ENCODE data around the gene RAP1A.
"Not testable (repeated sequence)": the region's sequence is repeated elsewhere in the genome, so short reads cannot be mapped to it uniquely, and the experiment has no call there.

Gene RAP1A

DNA sequence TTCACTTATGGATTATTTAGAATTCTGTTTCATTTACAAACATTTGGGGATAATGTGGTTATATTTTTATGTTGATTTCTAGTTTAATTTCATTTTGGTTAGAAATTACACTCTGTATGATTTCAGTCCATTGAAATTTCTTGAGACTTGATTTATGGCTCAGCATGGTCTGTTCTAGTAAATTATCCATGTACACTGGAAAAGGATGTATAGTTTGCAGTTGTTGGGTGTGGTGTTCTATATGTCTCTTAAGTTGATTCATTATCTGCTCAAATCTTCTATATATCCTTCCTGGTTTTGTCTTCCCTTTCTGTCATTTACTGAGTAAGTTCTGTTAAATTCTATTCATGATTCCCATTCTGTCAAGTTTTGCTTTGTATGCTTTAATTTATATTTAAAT lies 52.3 kb downstream of the RAP1A start:
- DNase-seq: no peak

DNA sequence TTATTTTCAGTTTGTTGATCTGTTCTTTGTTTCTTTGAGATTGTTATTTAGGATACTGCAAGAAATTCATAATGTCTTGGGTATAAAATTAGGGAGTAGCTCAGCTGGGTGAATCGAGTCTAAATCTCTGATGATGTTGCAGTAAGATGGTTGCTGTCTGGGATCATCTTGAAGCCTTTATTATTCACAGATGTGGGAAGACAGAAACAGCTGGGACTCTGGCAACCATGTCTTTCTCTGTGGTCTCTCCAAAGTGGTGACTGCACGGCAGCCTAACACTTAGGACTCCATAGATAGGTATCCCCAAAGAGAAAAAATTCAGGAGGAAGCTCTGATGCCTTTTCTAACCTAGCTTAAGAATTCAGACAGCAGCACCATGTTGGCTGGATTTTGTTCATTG lies 52.7 kb downstream of the RAP1A start:
- no peak for DNase-seq

DNA sequence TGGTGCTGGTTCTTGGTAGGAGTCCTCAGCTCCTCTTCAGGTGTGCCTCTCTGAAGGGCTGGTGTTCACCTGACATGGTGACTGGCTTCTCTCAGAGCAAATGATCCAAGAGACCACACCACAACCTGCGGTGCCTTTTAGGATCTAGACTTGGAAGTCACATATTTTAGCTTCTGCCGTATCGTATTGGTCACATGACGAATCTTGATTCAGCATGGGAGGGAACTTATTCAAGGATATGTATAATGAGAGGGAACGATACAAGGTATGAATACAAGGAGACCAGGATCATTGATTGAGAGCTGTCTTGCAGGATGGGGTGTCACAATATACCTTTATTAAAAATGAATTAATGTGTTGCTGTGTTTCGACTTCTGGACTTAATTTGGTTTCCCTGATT lies 58.0 kb downstream of the RAP1A start:
- DNase-seq: no peak

DNA sequence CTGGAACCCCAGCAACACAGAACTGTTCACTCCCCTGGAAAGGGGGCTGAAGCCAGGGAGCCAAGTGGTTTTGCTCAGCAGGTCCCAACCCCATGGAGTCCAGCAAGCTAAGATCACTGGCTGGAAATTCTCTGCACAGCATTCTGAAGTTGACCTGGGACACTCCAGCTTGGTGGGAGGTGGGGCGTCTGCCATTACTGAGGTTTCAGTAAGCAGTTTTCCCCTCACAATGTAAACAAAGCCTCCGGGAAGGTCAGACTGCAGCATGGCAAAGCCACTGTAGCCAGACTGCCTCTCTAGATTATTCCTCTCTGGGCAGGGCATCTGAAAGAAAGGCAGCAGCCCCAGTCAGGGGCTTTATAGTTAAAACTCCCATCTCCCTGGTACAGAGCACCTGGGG lies 60.0 kb downstream of the RAP1A start:
- no peak for DNase-seq

DNA sequence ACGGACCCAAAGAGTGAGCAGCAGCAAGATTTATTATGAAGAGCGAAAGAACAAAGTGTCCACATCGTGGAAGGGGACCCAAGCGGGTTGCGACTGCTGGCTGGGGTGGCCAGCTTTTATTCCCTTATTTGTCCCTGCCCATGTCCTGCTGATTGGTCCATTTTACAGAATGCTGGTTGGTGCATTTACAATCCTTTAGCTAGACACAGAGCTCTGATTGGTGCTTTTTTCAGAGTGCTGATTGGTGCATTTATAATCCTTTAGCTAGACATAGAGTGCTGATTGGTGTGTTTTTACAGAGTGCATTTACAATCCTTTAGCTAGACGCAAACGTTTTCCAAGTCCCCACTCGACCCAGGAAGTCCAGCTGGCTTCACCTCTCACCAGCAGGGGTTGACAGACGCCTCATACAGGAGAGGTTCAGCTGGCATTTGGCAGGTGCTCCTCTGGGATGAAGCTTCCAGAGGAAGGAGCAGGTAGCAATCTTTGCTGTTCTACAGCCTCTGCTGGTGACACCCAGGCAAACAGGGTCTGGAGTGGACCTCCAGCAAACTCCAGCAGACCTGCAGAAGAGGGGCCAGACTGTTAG lies 60.7 kb downstream of the RAP1A start:
- DNase-seq: not testable (repeated sequence)

DNA sequence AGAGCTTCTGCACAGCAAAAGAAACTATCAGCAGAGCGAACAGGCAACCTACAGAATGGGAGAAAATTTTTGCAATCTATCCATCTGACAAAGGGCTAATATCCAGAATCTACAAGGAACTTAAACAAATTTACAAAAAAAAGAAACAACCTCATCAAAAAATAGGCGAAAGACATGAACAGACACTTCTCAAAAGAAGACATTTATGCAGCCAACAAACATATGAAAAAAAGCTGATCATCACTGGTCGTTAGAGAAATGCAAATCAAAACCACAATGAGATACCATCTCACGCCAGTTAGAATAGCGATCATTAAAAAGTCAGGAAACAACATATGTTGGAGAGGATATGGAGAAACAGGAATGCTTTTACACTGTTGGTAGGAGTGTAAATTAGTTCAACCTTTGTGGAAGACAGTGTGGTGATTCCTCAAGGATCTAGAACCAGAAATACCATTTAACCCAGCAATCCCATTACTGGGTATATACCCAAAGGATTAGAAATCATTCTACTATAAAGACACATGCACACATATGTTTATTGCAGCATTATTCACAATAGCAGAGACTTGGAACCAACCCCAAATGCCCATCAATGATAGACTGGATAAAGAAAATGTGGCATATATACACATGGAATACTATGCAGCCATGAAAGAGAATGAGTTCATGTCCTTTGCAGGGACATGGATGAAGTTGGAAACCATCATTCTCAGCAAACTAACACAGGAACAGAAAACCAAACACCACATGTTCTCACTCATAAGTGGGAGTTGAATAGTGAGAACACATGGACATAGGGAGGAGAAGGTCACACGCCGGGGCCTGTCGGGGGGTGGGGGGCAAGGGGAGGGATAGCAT lies 65.9 kb downstream of the RAP1A start:
- not testable (repeated sequence) for DNase-seq

- no peak for DNase-seq
These were observed 70.7 kb downstream of the RAP1A start for GRCh38 chr1:111690306-111690617.

- no peak for DNase-seq
These were observed 72.3 kb downstream of the RAP1A start for GRCh38 chr1:111691886-111692285.

DNA sequence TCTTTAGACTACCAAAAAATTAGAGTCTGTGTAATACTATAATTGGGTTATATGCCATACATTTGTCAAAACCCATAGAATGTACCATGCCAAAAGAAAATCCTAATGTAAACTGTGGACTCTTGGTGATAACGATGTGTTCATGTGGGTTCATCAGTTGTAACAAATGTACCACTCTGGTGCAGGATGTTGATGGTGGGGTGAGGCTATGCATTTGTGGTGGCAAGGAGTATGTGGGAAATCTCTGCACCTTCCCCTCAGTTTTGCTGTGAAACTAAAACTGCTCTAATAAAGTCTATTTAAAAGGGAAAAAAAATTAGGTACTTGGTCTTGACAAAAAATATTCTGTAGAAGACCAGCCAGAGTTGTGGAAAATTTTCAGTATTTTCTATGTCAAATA lies 76.2 kb downstream of the RAP1A start:
- DNase-seq: no peak

DNA sequence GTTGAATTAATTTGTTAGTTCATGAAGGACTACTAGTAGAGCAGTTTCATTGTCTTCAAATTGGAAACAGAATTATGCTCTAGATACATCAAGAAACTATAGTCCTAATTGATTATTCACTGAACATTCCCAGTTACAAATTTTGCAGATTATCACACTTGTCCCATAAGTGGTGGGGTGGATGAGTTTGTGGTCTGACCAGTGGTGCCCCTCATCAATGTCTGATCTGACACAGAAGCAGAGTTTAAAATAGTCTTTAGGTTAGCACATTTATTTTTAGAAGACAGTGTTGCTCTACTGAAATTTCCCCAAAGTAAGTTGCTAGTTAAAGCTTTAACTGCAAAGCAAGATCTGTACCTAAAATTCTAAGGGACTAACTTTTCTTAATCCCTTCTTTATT lies 76.7 kb downstream of the RAP1A start:
- DNase-seq: no peak

- DNase-seq: no peak
These were observed 79.7 kb downstream of the RAP1A start for GRCh38 chr1:111699268-111699667.

DNA sequence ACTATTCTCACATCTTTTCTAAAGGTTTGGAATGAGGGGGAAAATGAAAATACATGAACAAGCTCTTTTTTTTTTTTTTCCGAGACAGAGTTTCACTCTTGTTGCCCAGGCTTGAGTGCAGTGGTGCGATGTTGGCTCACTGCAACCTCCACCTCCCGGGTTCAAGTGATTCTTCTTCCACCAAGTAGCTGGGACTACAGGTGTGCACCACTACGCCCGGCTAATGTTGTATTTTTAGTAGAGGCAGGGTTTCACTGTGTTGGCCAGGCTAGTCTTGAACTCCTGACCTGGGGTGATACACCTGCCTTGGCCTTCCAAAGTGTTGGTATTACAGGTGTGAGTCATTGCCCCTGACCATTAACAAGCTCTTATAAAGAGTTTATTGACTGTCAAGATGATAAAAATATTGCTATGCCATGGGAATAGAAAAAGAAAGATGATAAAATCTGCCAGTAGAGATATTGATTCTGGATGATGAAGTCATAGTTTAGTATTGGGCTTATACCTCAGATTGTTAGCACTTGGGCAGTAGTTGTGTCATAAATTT lies 83.0 kb downstream of the RAP1A start:
- no peak for DNase-seq

GRCh38 chr1:111704240-111704639 lies 84.7 kb downstream of the RAP1A start:
- no peak for DNase-seq

- DNase-seq: no peak
These were observed 85.2 kb downstream of the RAP1A start for GRCh38 chr1:111704776-111705175.

- DNase-seq: no peak
These were observed 86.3 kb downstream of the RAP1A start for GRCh38 chr1:111705841-111706240.

DNA sequence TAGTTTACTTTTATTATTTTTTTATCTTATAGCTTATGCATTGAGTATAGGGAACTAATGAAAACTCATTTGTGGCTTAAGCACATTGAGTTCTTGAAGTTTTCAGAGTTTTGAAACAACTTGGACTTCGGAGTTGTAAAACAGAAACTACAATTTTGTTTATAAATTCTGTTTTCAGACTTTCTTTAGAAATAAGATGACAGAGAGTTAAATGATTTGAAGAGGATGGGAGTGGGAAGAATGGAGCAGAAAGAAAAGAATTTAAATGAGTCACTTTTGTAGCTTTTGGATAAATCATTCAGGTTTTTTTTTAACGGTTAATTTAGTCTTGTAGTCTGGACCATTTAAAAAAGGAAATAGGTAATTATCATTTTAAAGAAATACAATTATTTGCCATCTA lies 87.3 kb downstream of the RAP1A start:
- DNase-seq: no peak

DNA sequence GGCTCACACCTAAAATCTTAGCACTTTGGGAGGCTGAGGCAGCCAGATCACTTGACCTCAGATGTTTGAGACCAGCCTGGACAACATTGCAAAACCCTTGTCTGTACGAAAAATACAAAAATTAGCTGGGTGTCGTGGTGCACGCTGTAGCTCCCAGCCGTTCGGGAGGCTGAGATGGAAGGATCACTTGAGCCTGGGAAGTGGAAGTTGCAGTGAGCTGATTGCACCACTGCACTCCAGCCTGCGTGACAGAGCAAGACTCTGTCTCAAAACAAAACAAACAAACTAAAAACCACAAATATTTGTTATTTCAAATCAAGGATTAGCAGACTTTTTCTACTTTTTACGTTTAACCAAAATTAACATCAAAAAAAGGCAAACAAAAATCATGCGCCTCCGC lies 88.3 kb downstream of the RAP1A start:
- DNase-seq: no peak

- DNase-seq: no peak
These were observed 90.4 kb downstream of the RAP1A start for GRCh38 chr1:111709986-111710385.

DNA sequence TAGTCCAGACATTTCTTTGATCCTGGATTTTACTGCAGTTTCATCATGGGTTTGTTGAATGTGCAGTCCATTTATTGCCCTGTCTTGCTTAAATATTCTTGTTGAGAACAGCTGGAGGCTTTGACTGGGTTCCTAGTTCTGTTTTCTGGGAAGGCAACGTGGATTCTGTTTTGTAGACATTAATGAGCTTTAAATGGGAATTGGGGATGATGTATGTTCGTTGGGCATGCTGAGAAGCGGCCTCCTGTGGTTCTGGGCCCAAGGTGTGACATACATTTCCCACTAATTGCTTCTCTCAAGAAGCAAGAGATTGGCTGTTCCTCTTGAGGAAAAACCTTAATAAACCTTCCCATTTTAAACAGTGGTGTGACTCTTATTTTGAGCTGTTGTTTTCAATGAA lies 96.7 kb downstream of the RAP1A start:
- no peak for DNase-seq

DNA sequence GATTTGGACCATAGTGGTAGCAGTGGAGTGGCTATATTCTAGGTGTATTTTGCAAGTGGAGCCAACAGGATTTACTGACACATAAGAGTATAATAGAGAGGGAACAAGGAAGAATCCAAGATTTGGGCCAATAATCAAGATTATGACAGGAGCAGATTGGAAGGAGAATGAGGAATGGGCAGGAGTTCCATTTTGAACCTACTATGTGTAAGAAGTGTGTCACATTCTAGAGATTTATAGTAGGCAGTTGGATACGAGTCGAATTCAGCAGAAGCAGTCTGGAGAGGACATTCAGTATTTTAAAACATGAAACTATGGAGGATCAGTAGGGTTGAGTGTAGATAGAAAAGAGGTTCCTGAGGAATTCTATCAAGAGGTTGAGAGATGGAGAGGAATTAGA lies 97.9 kb downstream of the RAP1A start:
- DNase-seq: no peak

DNA sequence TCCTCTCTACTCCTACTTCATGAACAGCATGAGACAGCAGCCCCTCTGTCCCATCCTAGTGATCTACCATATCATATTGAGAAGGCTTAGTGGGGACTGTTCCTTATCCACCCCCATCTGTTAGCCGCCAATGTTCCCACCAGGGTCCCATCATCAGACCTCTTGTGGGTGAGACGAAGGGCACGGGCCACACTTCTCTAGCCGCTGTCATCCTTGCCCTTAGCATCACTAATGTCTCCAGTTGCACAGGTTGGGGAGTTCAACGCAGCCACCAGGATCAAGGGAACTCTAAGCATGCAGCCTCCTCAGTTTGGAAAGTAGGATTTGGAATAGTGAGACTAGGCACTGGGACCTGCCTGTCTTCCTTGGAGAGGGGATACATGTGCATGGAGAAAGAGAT lies 99.5 kb downstream of the RAP1A start:
- DNase-seq: no peak

- DNase-seq: no peak
These were observed 100.1 kb downstream of the RAP1A start for GRCh38 chr1:111719674-111720132.

DNA sequence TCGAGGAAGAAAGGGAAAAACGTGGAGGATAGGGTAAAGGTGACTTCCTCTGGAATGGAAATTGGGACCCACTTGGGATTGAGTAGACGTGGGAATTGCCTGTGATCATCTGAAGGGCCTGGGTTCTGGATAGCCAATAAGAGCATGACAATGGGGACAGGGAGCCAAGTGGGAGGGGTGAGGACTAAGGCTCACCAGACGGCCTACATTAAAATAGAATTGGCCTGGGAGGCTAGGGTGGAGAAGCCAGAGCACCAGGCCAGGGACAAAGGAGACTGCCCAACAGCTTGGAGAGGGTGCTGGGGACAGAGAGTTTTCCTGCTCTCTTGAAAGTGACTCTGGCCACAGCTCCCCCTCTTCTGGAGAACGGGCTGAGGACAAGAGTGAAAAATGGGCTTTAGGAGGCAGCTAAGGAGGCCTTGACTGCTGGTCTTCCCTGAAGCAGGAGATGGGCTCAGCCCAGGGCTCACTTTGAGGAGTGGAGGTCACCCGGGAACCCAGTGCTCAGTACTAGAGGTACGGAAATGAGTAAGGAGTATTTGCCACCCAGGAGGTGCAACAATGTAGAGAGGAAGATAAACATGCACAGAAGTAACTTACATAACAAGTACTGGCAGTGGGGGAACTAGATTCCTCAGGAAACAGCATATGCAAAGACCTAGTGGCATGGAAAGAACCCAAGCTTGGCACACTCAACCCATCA lies 100.8 kb downstream of the RAP1A start:
- DNase-seq: no peak
